Lower leg skin (tissue), 3 donors: ENCODE measurements around the gene HNRNPL.

Experiments used
- CTCF ChIP-seq, 3 donors: fragments of 450-650 bp; IDR thresholded peaks; one replicate each; pipeline ENCODE4 v1.5.1; 2016; ENCODE audit warnings: antibody characterized with exemption in 3 of 3, mild to moderate bottlenecking in 3 of 3, moderate library complexity in 2 of 3
- POLR2A ChIP-seq, 2 donors: fragments of 450-650 bp; IDR thresholded peaks; one replicate each; pipeline ENCODE4 v1.6.1; 2016 to 2017; ENCODE audit warnings: antibody characterized with exemption in 2 of 2, mild to moderate bottlenecking in 1 of 2, moderate library complexity in 1 of 2

DNA sequence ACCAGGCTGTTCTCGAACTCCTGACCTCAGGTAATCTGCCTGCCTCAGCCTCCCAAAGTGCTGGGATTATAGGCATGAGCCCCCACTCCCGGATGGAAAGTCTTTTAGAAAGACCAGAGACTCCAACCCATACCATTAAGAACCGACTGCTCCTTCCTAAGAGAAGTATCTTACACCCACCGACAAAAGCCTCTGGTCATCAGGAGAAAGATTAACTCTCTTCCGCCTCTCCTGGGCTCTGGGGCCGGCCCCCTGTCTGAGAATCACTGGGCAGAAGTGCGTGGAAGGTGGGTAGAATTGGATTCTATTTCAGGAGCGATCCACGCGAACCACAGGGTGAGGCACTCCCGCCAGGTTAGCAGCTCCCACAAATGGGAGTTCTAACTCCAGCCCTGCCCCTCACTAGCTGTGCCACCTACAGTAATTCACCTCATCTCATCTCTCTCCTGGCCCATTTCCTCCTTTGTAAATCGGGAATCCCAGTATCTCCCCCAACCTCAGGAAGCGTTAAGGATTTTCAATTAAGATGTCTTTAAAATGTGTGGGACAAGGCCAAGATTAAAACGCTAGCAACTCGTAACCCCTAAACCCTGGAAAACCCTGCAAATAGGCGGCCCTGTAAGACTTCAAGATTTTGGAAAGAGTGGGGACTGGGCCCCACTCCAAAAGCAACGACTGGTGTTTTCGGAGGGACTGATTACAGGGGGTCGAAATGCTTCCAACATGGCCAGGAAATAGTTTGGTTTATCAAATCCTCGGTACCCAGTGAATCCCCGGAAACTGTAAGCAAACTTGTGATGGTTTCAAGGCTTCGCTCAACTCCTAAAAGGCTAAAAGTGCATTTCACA, 1.3 kb downstream of the HNRNPL start:
- TF ChIP-seq CTCF (IDR thresholded peaks at IDR 0.05) (no peak), POLR2A (IDR thresholded peaks at IDR 0.05) (no peak)
